UCSD-AML1 (cell line): ENCODE measurements around the gene EHD2.
"Not testable (repeated sequence)": the region's sequence is repeated elsewhere in the genome, so short reads cannot be mapped to it uniquely, and the experiment has no call there.

Experiments
- DNase-seq: peaks from one replicate; lab custom pipeline; 2025; ENCODE audit not compliant: unreplicated experiment; lab: John Stamatoyannopoulos, UW

EHD2 gene

GRCh38 chr19:47746129-47746528 lies 32.9 kb downstream of the EHD2 start:
- DNase-seq, result not testable (repeated sequence)

- no peak for DNase-seq
Measured at GRCh38 chr19:47749326-47749725, 36.1 kb downstream of the EHD2 start.

GRCh38 chr19:47750752-47751151 lies 37.5 kb downstream of the EHD2 start:
- DNase-seq, result no peak

GRCh38 chr19:47752440-47753211 lies 39.4 kb downstream of the EHD2 start:
- no peak for DNase-seq

- no peak for DNase-seq
Measured at GRCh38 chr19:47754206-47755064, 41.2 kb downstream of the EHD2 start.

- DNase-seq, result no peak
Measured at GRCh38 chr19:47755065-47755761, 42.0 kb downstream of the EHD2 start.

- DNase-seq, result no peak
Measured at GRCh38 chr19:47755762-47756626, 42.8 kb downstream of the EHD2 start.

- DNase-seq, result no peak
Measured at GRCh38 chr19:47756627-47756929, 43.4 kb downstream of the EHD2 start.

GRCh38 chr19:47756953-47757608 lies 43.9 kb downstream of the EHD2 start:
- no peak for DNase-seq

GRCh38 chr19:47757617-47758442 lies 44.6 kb downstream of the EHD2 start:
- DNase-seq, result no peak

GRCh38 chr19:47758443-47758804 lies 45.2 kb downstream of the EHD2 start:
- DNase-seq, result no peak

- DNase-seq, result no peak
Measured at GRCh38 chr19:47760632-47760999, 47.4 kb downstream of the EHD2 start.

GRCh38 chr19:47761566-47761965 lies 48.3 kb downstream of the EHD2 start:
- no peak for DNase-seq

GRCh38 chr19:47762151-47762550 lies 48.9 kb downstream of the EHD2 start:
- no peak for DNase-seq

GRCh38 chr19:47762615-47763308 lies 49.5 kb downstream of the EHD2 start:
- DNase-seq, result no peak

- DNase-seq, result not testable (repeated sequence)
Measured at GRCh38 chr19:47764705-47765104, 51.5 kb downstream of the EHD2 start.

GRCh38 chr19:47765523-47766358 lies 52.5 kb downstream of the EHD2 start:
- DNase-seq, result peak; percentile 71

GRCh38 chr19:47766359-47766620 lies 53.1 kb downstream of the EHD2 start:
- DNase-seq, result no peak
